ENCODE results near the gene SPTBN5. TPM values are rescaled to one million over a fixed set of nuclear protein-coding genes. Genes with fewer than 3 reads are reported as not detected.

Gene SPTBN5
- total and polyA plus RNA-seq, 10 of the 15 experiments (the other 5 are each of a cell fraction or from before 2014, with no cell fraction given): under 0.01 to 0.18 (median 0.04) TPM; not detected in 4

DNA sequence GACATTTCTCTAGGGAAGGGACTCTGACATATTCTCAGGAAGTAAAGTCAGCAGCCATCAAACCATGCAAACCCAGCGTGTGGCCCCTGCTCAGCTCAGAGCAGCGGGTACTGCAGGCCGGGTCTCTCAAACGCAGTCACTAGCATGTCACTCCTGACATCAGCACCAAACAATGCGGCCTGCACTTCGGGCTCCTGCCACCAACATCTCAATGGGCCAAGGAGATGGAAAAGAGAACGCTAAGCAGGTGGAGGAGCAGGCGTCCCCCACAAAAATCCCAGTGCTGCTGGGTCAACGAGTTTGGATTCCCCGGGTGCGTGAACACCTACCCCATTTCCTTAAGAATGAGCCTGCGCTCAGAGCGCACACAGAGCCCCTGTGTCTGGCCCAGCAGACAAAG, 9.9 kb upstream of the SPTBN5 start:
- ChIA-PET SMC1A (ENCODE audit: uncharacterized antibody, unreplicated experiment) (interaction anchor here (1.5 to 4.7 kb wide), 4 partner anchors 12 to 153 kb away, joined by 4 to 49 read pairs (median 15); partner anchors contain the start of gene MAPKBP1), CTCF (interaction anchor here (0.7 to 4.6 kb wide), 13 partner anchors 12 to 250 kb away, joined by 3 to 79 read pairs (median 6); partner anchors contain the start of genes EHD4 and MAPKBP1), RAD21 (ENCODE audit: unreplicated experiment) (interaction anchor here (0.6 to 5.0 kb wide), 5 partner anchors 21 to 300 kb away, joined by 3 to 69 read pairs (median 4); partner anchors contain the start of genes EHD4 and MAPKBP1), POLR2A (interaction anchor here (1.0 kb wide), 1 partner anchor 131 kb away, joined by 3 read pairs; no protein-coding TSS in a partner anchor)
- H3K9ac ChIP-seq (ENCODE audit: control insufficient read depth, insufficient read depth, low read length): no peak overlapping the region
- no peak for ATAC-seq
- intact Hi-C loops (cut with micrococcal nuclease; ENCODE audit: unreplicated experiment): loop anchor here (1.0 to 5.0 kb wide), 2 partner anchors 76 to 129 kb away; partner anchors contain the start of genes JMJD7 and MAPKBP1
- FAIRE-seq: no peak
- H4K20me1 ChIP-seq (ENCODE audit: control insufficient read depth, insufficient read depth): no peaks in the 10 kb centered on the region; the same call in 1 of the 2 replicates
- 82% methylated on average over 13 of the region's 13 CpGs for WGBS (ENCODE audit: insufficient coverage, insufficient replicate concordance, low lambda C conversion rate, missing lambda C conversion rate)
- in situ Hi-C loops (cut with MboI): no loop called here
- H2AFZ ChIP-seq (ENCODE audit: control insufficient read depth, low read depth, low read length): no peak overlapping the region
- H3K27ac ChIP-seq (ENCODE audit: control insufficient read depth, insufficient read depth): no peak overlapping the region
- no peak for DNase-seq (ENCODE audit: low read depth, low spot score)
- H3K4me2 ChIP-seq (ENCODE audit: control insufficient read depth, insufficient read depth): no peak overlapping the region
- no peak overlapping the region for H3K4me3 ChIP-seq
- peaks cover 39 to 51% of the 10 kb centered on the region in 2 experiments for H3K36me3 ChIP-seq (ENCODE audit: control insufficient read depth in 2 of 2, insufficient read depth in 2 of 2, low read length in 1 of 2)
- H3K9me3 ChIP-seq (replicated peaks; ENCODE audit: control insufficient read depth, insufficient read depth, low read length): no peaks in the 10 kb centered on the region; the same call in 2 of the 3 replicates
- BruUV-seq (replicated peaks): no TSS peak
- TF ChIP-seq FOS (IDR thresholded peaks at IDR 0.05; ENCODE audit: borderline replicate concordance, extremely low read depth, insufficient read length) (no peak), ZNF207 (IDR thresholded peaks at IDR 0.05; ENCODE audit: borderline replicate concordance) (no peak)
- H3K4me1 ChIP-seq (ENCODE audit: control insufficient read depth, insufficient read depth, low read length): no peaks in the 10 kb centered on the region
- no peaks in the 10 kb centered on the region for H3K27me3 ChIP-seq (replicated peaks in 1 of 2; ENCODE audit: control insufficient read depth in 2 of 2, insufficient read depth in 2 of 2, low read length in 1 of 2)
- H3K79me2 ChIP-seq (ENCODE audit: control insufficient read depth, insufficient read depth, low read length): peaks cover 2% of the 10 kb centered on the region

DNA sequence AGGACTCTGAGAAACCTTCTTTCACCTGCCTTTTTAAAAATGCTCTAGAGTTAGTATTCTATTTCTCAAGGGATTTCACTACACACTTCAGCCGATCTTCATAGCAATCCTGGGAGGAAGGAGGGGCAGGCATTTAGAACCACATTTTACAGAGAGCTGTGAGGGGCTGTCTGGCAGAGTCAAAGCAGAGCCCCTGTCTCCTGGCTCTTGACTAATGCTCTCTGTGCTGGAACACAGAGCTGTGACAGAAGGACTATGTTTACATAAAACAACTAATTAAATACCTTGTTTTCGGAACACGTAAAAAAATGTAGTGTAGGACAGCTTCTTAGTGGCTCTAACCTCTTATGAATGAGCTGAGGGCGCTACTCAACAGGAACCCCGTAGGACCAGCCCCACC, 7.6 kb upstream of the SPTBN5 start:
- no TSS peak for BruUV-seq (replicated peaks)
- in situ Hi-C loops (cut with MboI) (no loop called here), intact Hi-C loops (cut with micrococcal nuclease; ENCODE audit: unreplicated experiment) (loop anchor here (5.0 kb wide), 1 partner anchor 74 kb away; the partner anchor contains the start of gene JMJD7)
- Histone ChIP-seq H3K9ac (ENCODE audit: control insufficient read depth, insufficient read depth, low read length) (no peak overlapping the region), H2AFZ (ENCODE audit: control insufficient read depth, low read depth, low read length) (no peak overlapping the region), H3K4me1 (ENCODE audit: control insufficient read depth, insufficient read depth, low read length) (no peaks in the 10 kb centered on the region), H3K36me3 (ENCODE audit: control insufficient read depth in 2 of 2, insufficient read depth in 2 of 2, low read length in 1 of 2) (peaks cover 26 to 40% of the 10 kb centered on the region in 2 experiments), H3K4me2 (ENCODE audit: control insufficient read depth, insufficient read depth) (no peak overlapping the region), H3K79me2 (ENCODE audit: control insufficient read depth, insufficient read depth, low read length) (peaks cover 2% of the 10 kb centered on the region), H3K27ac (ENCODE audit: control insufficient read depth, insufficient read depth) (no peak overlapping the region), H3K27me3 (replicated peaks in 1 of 2; ENCODE audit: control insufficient read depth in 2 of 2, insufficient read depth in 2 of 2, low read length in 1 of 2) (no peaks in the 10 kb centered on the region), H3K9me3 (replicated peaks; ENCODE audit: control insufficient read depth, insufficient read depth, low read length) (no peaks in the 10 kb centered on the region; the same call in 2 of the 3 replicates), H3K4me3 (no peak overlapping the region), H4K20me1 (ENCODE audit: control insufficient read depth, insufficient read depth) (no peaks in the 10 kb centered on the region; the same call in 1 of the 2 replicates)
- DNase-seq (ENCODE audit: low read depth, low spot score): no peak
- ChIA-PET RAD21 (ENCODE audit: unreplicated experiment) (interaction anchor here (5.0 kb wide), 1 partner anchor 129 kb away, joined by 69 read pairs; the partner anchor contains the start of gene MAPKBP1), SMC1A (ENCODE audit: uncharacterized antibody, unreplicated experiment) (interaction anchor here (0.7 to 4.7 kb wide), 3 partner anchors 15 to 128 kb away, joined by 3 to 49 read pairs (median 3); partner anchors contain the start of gene MAPKBP1), CTCF (interaction anchor here (4.6 kb wide), 1 partner anchor 127 kb away, joined by 79 read pairs; the partner anchor contains the start of gene MAPKBP1), POLR2A (no interaction called here)
- no peak for ATAC-seq
- 86% methylated on average over 5 of the region's 5 CpGs for WGBS (ENCODE audit: insufficient coverage, insufficient replicate concordance, low lambda C conversion rate, missing lambda C conversion rate)
- no peak for TF ChIP-seq ELK1 (IDR thresholded peaks at IDR 0.05; ENCODE audit: low read depth, low read length)
- TF ChIP-seq POLR2AphosphoS5 (IDR thresholded peaks at IDR 0.05; ENCODE audit: low read length): no peak
- TF ChIP-seq, protein P1, sequence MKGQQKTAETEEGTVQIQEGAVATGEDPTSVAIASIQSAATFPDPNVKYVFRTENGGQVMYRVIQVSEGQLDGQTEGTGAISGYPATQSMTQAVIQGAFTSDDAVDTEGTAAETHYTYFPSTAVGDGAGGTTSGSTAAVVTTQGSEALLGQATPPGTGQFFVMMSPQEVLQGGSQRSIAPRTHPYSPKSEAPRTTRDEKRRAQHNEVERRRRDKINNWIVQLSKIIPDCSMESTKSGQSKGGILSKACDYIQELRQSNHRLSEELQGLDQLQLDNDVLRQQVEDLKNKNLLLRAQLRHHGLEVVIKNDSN (IDR thresholded peaks at IDR 0.05; ENCODE audit: borderline replicate concordance, extremely low read length, insufficient read depth, low read depth, low read length): no peak
- TF ChIP-seq HDGF (IDR thresholded peaks at IDR 0.05): no peak
- TF ChIP-seq SMARCA5 (IDR thresholded peaks at IDR 0.05): no peak
- TF ChIP-seq, protein P2, sequence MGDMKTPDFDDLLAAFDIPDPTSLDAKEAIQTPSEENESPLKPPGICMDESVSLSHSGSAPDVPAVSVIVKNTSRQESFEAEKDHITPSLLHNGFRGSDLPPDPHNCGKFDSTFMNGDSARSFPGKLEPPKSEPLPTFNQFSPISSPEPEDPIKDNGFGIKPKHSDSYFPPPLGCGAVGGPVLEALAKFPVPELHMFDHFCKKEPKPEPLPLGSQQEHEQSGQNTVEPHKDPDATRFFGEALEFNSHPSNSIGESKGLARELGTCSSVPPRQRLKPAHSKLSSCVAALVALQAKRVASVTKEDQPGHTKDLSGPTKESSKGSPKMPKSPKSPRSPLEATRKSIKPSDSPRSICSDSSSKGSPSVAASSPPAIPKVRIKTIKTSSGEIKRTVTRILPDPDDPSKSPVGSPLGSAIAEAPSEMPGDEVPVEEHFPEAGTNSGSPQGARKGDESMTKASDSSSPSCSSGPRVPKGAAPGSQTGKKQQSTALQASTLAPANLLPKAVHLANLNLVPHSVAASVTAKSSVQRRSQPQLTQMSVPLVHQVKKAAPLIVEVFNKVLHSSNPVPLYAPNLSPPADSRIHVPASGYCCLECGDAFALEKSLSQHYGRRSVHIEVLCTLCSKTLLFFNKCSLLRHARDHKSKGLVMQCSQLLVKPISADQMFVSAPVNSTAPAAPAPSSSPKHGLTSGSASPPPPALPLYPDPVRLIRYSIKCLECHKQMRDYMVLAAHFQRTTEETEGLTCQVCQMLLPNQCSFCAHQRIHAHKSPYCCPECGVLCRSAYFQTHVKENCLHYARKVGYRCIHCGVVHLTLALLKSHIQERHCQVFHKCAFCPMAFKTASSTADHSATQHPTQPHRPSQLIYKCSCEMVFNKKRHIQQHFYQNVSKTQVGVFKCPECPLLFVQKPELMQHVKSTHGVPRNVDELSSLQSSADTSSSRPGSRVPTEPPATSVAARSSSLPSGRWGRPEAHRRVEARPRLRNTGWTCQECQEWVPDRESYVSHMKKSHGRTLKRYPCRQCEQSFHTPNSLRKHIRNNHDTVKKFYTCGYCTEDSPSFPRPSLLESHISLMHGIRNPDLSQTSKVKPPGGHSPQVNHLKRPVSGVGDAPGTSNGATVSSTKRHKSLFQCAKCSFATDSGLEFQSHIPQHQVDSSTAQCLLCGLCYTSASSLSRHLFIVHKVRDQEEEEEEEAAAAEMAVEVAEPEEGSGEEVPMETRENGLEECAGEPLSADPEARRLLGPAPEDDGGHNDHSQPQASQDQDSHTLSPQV (IDR thresholded peaks at IDR 0.05): no peak
- no peak for FAIRE-seq

All from GM12878 (cell line).